ENCODE results near the gene VGF. TPM values are rescaled to one million over a fixed set of nuclear protein-coding genes. Genes with fewer than 3 reads are reported as not detected.

VGF gene
- total RNA-seq, 2 experiments from 2014 or later = 1.5 TPM; not detected in 1

GRCh38 chr7:101174322-101174854, 9.0 kb upstream of the VGF start:
- H2AFZ ChIP-seq (ENCODE audit: low read length) = peak overlapping the region; percentile 83
- DNase-seq (ENCODE audit: low spot score) = no peak
- peak overlapping the region; percentile 61 for H3K4me2 ChIP-seq (ENCODE audit: low read length)
- TF ChIP-seq CTCF (conservative IDR thresholded peaks at IDR 0.05; ENCODE audit: low read length) = no peak
- no peak for TF ChIP-seq EZH2phosphoT487 (IDR thresholded peaks at IDR 0.05; ENCODE audit: borderline replicate concordance, low read depth, low read length)
- no peaks in the 10 kb centered on the region for H4K20me1 ChIP-seq (ENCODE audit: insufficient read depth, low read length)
- BruUV-seq (replicated peaks) = no TSS peak
- intact Hi-C loops (cut with micrococcal nuclease; ENCODE audit: unreplicated experiment) = no loop called here
- CTCF ChIA-PET (ENCODE audit: unreplicated experiment) = interaction anchor here (0.6 to 1.4 kb wide), 5 partner anchors 8 to 30 kb away, joined by 3 to 5 read pairs (median 4); no protein-coding TSS in a partner anchor
- H3K79me2 ChIP-seq (ENCODE audit: insufficient read depth, low read depth, low read length) = no peaks in the 10 kb centered on the region
- no peaks in the 10 kb centered on the region for H3K36me3 ChIP-seq (ENCODE audit: insufficient read depth, low read length)
- peaks cover 26% of the 10 kb centered on the region for H3K4me1 ChIP-seq (ENCODE audit: insufficient read depth, low read length, poor library complexity, severe bottlenecking)
- H3K9me2 ChIP-seq (ENCODE audit: insufficient read depth, low read length) = no peaks in the 10 kb centered on the region
- no peak overlapping the region for H3K27ac ChIP-seq (ENCODE audit: low read depth, low read length, poor library complexity, severe bottlenecking)
- H3K9me3 ChIP-seq (ENCODE audit: low read length) = no peaks in the 10 kb centered on the region
- peak overlapping the region; percentile 37 for H3K4me3 ChIP-seq (ENCODE audit: low read depth, low read length, poor library complexity, severe bottlenecking)
- POLR2A ChIA-PET = interaction anchor here (0.6 to 2.0 kb wide), 7 partner anchors 8 to 89 kb away, joined by 3 to 12 read pairs (median 4); partner anchors contain the start of genes TRIM56 and ZNHIT1

DNA sequence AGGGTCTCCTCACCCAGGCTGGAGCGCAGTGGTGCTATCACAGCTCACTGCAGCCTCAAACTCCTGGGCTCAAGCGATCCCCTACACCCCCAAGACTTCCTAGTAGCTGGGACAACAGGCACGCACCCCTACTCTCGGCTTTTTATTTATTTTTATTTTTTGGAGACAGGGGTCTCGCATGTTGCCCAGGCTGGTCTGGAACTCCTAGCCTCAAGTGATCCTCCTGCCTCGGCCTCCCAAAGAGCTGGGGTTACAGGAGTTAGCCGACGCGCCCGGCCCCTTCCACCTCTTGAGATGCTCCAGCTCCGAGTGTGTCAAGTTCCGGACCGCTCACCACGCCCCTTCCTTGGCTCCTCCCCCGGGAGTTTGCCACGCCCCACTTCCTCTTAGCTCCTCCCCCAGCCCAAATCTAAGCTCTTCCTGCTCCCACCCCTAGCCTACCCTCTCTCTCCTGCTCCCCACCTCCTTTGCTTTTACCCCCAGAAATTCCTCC, 8.4 kb upstream of the VGF start:
- Histone ChIP-seq H3K27ac (ENCODE audit: low read depth, low read length, poor library complexity, severe bottlenecking) (no peak overlapping the region), H3K4me1 (ENCODE audit: insufficient read depth, low read length, poor library complexity, severe bottlenecking) (peaks cover 26% of the 10 kb centered on the region), H3K36me3 (ENCODE audit: insufficient read depth, low read length) (no peaks in the 10 kb centered on the region), H3K4me2 (ENCODE audit: low read length) (peak overlapping the region; percentile 61), H3K9me2 (ENCODE audit: insufficient read depth, low read length) (no peaks in the 10 kb centered on the region), H3K79me2 (ENCODE audit: insufficient read depth, low read depth, low read length) (no peaks in the 10 kb centered on the region), H2AFZ (ENCODE audit: low read length) (peak overlapping the region; percentile 83), H4K20me1 (ENCODE audit: insufficient read depth, low read length) (no peaks in the 10 kb centered on the region), H3K4me3 (ENCODE audit: low read depth, low read length, poor library complexity, severe bottlenecking) (peak overlapping the region; percentile 37), H3K9me3 (ENCODE audit: low read length) (no peaks in the 10 kb centered on the region)
- no peak for TF ChIP-seq EZH2phosphoT487 (IDR thresholded peaks at IDR 0.05; ENCODE audit: borderline replicate concordance, low read depth, low read length)
- no peak for TF ChIP-seq CTCF (conservative IDR thresholded peaks at IDR 0.05; ENCODE audit: low read length)
- intact Hi-C loops (cut with micrococcal nuclease; ENCODE audit: unreplicated experiment) = no loop called here
- ChIA-PET CTCF (ENCODE audit: unreplicated experiment) (interaction anchor here (0.6 to 1.4 kb wide), 5 partner anchors 9 to 30 kb away, joined by 3 to 5 read pairs (median 4); no protein-coding TSS in a partner anchor), POLR2A (interaction anchor here (0.6 to 2.0 kb wide), 8 partner anchors 9 to 89 kb away, joined by 3 to 12 read pairs (median 4); partner anchors contain the start of genes TRIM56 and ZNHIT1)
- DNase-seq (ENCODE audit: low spot score) = peak; percentile 78
- no TSS peak for BruUV-seq (replicated peaks)

Measured in OCI-LY7 (cell line).